Transverse colon (tissue), 4 donors: ENCODE data around the gene ATXN10.

Experiments used
- CTCF ChIP-seq, 5 experiments: fragments of 200-600 bp in 3 of 5; fragments of 450-650 bp in 2 of 5; sonication (generic) in 3 of 5; IDR thresholded peaks; 1 replicate in 2 of 5; 2 replicates in 3 of 5; pipeline ENCODE4 v1.5.1; 2016 to 2017; ENCODE audit warnings: antibody characterized with exemption in 5 of 5, inconsistent platforms in 3 of 5, mild to moderate bottlenecking in 2 of 5, moderate library complexity in 1 of 5
- EP300 ChIP-seq: sonication (generic); formaldehyde crosslinking; IDR thresholded peaks from one replicate; pipeline ENCODE4 v1.6.1; 2017; ENCODE audit warnings: antibody characterized with exemption, low read depth
- POLR2A ChIP-seq: fragments of 450-650 bp; IDR thresholded peaks from one replicate; pipeline ENCODE4 v1.6.1; 2016; ENCODE audit warnings: antibody characterized with exemption, mild to moderate bottlenecking, moderate library complexity
- POLR2AphosphoS5 ChIP-seq, 3 donors: sonication (generic); formaldehyde crosslinking; IDR thresholded peaks; one replicate each; pipeline ENCODE4 v1.6.1; 2016; ENCODE audit warnings: antibody characterized with exemption in 3 of 3

GRCh38 chr22:45781459-45781858 lies 109.8 kb downstream of the ATXN10 start:
- TF ChIP-seq CTCF (IDR thresholded peaks at IDR 0.05) (no peak), EP300 (no peak), POLR2AphosphoS5 (IDR thresholded peaks at IDR 0.05) (no peak), POLR2A (no peak)
